NCI-H748 treated with DMSO at 0.1 percent for 48 hours (cell line): ENCODE data around the gene BRAT1.
A peak's percentile ranks its signal among the peaks of the same experiment; 100 is the strongest.

Experiments
- DNase-seq: peaks from one replicate; lab custom pipeline; 2025; lab: John Stamatoyannopoulos, UW

Gene BRAT1

DNA sequence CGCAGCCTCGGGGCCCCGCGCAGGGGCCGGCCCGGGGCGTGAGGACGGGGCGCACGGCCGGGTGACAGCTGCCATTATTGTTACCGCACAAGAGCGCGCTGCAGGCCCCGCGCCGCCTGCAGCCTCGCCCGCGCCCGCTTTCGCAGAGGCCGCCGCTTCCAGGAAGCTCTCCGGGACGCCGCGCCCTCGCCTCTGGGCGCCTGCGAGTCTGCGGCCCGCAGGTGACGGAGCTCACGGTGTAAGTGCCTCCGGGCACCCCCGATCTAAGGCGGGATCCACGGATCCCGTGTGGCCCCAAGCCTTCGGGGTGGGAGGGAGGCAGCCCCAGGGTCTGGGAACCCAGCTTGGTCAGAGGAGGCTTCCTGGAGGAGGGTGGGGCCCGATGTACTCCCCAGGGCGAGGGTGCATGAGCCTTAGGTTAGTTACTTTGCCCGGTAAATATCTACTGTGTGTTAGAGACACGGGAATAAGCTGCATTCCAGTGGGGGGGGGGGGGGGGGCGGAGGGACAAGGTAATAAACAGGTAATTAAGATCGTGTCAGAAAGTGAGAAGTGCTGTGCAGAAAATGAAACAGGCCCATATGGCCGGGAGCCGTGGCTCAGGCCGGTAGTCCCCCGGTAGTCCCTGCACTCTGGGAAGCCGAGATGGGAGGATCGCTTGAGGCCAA, 4.1 kb upstream of the BRAT1 start:
- DNase-seq: no peak

DNA sequence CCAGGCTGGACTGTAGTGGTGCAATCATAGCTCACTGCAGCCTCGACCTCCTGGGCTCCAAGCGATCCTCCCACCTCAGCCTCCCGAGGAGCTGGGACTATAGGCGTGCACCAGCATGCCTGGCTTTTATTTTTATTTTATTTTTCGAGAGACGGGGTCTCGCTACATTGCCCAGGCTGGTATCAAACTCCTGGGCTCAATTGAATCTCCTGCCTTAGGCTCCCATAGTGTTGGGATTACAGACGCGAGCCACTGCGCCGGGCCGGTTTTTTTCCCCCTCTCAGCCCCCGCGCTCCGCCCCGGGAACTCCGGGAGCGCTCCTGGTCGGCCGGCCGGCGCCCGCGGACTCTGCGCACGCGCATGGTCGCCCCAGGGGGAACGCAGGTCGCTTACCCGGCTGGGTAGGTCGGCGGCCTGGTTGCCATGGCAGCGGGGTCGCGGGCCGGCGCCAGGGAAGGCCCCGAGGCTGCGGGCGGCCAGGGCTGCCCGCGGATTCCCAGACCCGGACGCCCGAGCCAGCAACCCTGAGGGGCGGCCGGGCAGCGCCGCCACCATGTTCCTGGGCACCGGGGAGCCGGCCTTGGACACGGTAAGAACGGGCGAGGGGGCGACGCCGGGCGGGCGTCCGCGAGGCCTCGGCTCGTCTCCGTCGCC, 3.4 kb upstream of the BRAT1 start, which contains the start of gene IQCE:
TSS of gene IQCE (plus strand) at position 351 of the 654 bp plus-strand sequence. CDS start at position 554, 203 bp downstream.
- peak; percentile 65 for DNase-seq

DNA sequence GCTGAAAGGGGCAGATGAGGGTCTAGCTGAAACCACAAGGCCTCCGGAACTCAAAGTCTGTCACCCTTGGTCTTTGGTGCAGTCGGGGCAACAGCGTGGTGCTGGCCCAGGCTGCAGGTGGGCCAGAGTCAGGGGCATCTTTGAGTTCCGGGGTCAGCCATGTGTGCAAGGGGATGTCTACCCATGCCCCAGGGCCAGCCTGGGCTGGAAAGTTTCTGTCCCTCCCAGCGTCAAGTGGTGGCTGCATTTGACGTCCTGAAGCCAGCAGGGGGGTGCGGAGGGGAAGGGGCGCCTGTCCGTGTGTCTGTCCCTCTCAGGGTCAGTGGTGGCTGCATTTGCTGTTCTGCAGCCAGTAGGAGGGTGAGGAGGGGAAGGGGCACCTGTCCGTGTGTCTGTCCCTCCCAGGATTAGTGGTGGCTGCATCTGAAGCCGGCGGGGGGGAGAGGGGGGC, 638 bp downstream of the BRAT1 start:
- no peak for DNase-seq

DNA sequence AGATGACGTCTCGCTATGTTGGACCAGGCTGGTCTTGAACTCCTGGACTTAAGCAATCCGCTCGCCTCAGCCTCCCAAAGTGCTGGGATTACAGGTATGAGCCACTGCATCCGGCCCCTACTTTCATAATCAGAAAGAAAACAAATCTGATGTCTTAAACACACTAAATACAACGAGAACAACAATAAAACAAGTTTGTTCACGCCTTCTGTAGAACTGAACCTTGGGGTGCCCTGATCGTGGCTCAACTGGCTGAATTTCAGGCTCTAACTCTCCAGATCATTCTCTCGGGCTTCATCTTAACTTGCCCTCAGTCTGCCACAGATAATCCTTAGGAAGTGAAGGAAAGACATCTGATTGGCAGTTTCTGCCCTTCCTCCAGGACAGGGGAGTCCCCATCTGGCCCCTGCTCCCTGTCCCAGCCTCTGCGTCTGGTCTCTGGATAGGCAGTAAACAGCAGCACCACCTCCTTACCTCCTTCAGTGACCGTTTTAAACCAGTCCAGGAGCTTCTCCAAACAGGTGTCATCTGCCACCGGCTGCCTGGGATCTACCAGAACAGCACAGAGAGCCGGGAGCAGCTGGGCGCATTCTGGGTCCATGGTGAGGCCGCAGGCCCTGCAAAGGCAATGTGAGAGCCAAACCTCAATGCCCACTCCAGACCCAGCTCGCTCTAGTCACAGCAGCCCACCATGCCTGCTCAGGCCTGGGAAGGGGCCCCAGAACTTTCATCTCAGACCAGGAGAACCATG, 1.3 kb downstream of the BRAT1 start:
- no peak for DNase-seq

DNA sequence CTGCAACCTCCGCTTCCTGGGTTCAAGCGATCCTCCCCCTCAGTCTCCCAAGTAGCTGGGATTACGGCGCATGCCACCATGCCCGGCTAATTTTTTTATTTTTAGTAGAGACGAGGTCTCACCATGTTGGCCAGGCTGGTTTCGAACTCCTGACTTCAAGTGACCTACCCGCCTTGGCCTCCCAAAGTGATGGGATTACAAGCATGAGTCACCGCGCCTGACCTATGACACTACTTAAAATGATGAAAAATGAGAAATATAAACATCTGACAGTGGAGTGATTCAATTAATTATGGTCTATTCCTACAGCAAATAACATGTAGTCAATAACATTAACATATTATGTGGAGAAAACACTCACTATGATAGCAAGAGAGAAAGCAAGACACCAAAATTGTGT, 2.2 kb downstream of the BRAT1 start:
- no peak for DNase-seq

DNA sequence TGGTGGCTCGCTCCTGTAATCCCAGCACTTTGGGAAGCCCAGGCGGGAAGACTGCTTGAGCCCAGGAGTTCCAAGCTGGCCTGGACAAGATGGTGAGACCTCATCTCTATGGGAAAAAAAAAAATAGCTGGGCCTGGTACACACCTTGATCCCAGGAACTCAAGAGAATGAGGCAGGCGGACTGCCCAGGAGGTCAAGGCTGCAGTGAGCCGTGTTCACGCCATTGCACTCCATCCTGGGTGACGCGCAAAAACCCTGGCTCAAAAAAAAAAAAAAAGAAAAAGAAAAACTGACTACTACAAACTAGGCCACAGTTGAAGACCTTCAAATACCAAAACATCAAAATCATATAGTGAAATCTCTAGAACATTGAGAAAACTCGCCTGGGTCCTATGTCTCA, 3.9 kb downstream of the BRAT1 start:
- DNase-seq: no peak

DNA sequence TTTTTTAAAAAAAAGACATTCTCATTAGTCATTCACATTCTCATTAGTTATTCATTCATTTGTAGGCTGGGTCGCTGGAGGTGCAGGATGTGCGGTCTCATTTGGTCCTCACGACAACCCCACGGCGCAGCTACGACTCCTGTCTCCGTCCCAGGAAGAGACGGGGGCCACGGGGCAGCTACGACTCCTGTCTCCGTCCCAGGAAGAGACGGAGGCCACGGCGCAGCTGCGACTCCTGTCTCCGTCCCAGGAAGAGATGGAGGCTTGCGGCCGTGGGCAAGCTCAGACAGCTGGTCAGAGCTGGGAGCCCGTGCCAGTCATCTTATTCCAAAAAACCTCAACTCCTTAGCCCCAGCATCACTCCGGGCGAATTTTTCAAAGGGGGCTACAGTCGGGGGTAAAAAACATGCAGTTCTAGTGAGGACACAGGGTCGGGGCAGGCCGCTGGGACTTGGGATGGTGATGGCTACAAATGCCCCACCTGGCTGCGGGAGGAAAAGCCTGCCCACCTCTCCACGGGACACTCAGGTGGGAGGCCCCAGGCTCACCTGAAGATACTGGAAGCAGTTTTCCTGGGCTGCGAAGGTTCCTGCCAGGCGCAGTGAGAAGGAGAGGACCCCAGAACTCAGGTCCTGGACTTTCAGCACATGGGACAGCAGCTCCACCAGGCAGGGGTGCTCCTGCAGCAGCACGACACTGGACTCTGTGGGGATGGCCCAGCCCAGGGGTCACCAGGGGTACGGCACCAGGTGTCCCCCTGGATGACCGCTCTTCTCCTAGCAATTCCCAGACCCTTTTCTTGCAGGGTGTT, 8.3 kb downstream of the BRAT1 start:
- no peak for DNase-seq

DNA sequence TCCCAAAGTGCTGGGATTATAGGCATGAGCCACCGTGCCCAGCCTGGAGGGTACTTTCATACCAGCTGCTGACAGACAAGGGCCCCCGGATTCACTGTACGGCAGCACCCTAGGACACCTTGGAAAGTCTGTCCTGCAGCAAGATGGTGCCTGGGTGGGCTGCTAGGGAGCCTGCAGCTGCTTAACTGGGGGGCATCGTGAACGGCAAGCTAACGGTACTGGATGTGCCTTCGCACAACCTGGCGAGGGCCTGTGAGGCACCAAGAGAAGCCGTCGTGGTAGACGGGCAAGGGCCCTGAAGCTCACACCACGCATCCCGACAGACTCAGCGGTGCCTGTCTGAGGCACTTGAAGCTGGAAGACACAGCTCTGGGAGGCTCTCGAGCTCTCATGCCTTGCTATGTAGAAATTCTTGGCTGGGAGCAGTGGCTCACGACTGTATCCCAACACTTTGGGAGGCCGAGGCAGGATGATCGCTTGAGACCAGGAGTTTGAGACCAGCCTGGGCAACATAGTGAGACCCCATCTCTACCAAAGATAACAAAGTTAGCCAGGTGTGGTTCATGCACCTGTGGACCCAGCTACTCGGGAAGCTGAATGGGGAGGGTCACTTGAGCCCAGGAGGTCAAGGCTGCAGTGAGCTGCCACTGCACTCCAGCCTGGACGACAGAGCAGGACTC, 9.4 kb downstream of the BRAT1 start:
- no peak for DNase-seq

DNA sequence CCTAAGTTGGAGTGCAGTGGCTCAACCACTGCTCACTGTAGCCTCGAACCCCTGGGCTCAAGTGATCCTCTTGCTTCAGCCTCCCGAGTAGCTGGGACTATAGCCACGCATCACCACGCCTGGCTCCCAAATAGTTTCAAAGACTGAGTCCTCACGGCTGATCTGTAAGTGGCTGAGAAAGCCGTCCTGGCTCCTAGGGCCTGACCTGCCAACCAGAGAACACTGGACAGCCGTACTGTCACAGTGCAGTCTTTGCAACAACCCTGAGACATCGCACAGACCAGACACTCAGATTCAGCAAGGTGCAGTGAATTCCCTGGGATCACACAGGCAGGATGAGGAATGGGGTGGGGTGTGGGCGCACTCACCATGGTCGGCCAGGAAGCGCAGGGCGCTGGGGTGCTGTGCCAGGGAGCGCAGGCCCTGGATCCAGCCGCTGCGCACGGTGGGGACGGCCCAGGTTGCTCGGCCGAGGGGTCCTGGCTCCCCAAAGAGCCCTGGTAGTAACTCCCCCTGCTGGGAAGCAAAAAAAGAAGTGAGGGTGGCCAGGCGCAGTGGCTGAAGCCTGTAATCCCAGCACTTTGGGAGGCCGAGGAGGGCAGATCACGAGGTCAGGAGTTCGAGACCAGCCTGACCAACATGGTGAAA, 10.7 kb downstream of the BRAT1 start:
- DNase-seq: no peak

DNA sequence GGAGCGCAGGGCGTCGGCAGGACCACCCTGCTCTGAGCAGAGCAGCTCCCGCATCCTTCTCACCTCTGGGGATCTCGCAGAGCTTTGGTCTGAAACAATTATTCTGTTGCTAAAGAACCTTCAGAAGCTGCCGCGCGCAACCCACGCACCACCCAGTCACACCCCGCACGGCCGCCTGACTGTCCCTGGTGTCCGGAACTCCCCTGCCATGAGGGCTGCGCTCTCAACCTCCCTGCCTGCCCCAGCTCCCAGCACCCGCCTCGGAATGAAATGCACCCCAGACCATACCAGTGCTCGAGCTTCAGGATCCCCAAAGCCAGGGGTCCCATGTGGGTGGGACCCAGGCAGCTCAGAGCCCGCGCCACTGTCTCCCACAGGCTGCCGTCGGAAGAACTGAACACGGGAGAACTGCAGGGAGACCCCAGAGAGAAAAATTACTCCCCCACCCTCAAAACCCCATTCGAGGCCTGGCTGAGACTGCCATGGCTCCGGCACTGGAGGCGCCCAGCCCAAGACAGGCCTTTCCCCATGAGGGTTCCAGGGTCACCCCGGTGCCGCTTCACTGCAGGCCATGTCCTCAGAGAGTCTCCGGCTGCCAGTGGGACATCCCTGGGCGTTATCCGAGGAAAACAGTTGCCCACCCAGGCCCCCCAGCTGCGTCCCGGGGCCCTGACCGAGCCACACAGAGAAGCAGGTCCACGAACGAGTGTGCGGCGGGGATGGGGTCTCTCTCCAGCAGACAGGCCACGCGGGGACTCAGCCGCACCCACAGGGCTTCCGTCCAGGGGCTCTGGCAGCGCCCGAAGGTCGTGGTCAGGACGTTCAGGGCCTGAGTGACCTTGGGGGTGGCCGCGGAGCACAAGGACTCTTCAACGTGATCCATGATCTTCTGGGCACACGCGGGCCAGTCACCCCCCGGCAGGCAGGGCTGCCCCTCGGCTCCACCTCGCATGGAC, 12.1 kb downstream of the BRAT1 start:
- no peak for DNase-seq

DNA sequence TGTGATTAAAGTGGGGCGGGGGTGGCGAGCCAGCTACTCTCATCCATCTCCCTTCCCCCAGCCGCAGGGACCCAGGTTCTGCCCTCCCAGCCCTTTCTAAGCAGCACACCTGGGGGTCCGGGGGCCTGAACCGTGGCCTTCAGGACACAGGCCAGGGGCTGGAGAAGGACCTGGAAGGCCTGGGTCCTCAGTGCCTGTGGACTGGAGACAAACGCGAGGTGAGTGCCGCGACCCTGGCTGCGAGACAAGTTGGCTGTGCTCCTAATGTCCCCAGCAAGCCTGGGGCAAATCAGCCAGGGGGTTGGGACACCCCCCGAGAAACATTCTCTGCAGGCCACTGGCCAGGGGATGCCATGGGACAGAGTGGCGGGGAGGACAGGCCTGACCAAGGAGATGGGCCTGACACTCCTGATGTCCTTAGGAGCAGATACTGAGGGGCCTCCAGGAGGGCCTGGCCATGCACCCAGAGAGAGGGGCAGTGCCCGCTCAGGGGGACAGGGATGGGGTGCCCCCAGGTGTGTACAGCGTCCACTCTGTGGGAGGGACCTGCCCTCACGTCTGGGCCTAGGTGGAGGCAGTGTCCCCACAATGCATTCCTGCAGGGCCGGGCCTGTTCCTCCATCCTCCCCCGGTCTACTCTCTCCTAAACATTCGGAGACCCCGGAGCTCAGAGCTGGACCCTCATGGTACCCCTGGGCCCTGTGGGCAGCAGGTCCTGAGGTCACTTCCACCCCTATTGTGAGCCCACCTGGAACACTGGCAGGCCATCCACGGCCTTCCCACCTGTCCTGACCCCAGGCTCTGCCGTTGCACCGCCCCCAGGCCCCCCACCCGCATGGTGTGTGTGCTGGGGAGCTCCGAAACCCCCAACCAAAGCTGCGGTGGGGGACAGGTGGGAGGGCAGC, 13.1 kb downstream of the BRAT1 start:
- no peak for DNase-seq

DNA sequence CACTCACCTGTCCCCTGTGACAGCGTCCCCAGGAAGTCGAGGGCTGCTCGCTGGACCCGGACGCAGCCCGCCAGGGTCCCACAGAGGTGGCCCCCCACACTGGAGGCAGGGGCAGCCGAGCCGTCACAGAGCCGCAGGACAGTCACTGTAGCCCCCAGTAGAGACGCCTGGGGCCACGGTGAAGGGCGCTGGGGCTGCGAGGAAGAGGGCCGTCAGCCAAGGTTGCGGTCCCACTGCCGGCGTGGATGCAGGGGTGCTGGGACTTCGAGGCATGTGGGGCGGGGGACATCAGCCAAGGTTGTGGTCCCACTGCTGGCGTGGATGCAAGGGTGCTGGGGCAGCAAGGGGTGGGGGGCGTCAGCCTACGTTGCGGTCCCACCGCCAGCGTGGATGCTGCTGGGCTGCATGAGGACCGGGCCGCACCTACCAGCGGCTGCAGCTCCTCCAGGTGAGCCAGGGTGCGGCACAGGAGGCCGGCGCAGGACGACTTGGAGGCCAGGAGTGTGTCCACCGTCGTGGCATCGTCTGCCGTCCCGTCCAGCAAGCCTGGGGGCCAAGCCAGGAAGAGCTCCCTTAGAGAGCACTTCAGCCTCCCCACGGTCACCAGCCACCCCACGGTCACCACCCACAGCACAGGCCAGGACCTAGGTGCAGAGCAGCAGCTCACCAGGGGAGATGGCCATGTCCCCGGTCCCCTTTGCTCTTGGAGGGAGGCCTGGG, 13.9 kb downstream of the BRAT1 start:
- no peak for DNase-seq

DNA sequence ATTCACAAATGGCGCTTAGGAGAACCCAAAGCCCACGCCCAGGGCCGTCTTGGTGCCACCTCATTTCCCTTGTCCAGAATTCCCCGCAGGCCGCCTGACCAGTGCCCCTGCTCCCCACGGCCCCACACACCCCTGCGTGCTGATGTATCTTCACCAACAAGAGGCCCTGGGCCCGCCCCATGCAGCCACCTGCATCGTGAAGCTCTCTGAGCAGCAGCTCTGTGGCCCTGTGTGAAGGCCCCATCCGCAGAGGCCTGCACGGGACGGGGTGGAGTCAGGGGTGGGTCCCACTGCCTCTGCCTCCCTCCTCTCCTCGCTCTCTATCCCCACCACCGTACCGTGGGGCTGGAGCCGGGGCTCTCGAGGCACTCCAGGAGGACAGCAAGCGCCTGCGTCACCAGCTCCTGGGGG, 14.7 kb downstream of the BRAT1 start:
- no peak for DNase-seq

DNA sequence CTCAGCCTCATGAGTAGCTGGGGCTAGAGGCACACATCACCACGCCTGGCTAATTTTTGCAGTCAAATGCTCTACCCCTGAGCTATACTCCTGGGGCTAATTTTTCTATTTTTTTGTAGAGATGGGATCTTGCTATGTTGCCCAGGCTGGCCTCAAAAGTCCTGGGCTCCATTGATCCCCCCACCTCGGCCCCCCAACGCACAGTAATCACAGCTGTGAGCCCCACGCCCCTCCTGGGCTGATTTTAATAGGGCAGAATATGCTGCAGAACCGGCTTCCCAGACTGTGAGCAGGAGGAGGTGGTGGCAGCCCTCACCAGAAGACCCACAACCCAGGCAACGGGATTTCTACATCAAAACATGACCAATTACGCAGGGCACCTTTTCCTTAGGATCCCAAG, 15.2 kb downstream of the BRAT1 start:
- DNase-seq: no peak

DNA sequence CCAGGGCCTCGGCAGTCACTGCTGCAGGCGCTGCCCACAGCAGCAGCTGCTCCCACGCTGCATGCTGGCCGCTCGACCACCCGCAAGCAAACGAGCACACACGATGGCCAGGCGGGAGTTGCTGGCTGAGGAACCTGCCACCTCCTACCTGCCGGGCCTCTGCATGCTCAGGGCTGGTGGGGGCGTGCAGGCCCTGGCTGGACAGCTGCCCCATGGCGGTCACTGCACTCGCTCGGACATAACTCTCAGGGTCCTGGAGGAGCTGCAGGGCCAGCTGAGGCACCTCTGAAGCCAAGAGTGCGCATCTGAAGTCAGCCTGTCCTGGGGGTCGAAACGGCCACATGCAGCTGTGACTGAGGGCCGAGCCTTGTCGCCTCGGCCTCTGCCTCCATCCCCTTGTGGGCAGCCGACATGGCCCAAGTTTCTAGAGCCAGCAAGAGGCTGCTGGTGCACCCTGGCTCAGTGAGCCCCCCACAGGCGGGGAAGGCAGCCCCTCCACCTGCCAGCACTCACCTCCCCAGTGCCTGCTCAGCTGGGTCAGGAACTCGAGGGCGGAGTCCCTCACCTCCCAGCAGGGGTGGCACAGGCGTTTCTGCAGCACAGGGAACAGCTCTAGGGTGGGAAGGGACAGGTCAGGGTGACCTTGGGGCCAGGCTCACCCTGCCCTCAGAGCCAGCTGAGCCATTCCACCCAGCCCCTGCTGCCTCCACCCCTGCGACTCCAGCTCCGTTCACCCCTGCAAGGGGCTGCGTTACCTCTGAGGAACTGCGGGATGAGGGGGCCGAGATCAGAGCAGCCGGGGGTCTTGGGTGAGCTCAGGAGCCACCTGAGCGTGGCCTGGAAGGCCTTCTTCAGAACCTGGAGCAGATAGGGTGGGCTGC, 16.1 kb downstream of the BRAT1 start:
- DNase-seq: no peak

DNA sequence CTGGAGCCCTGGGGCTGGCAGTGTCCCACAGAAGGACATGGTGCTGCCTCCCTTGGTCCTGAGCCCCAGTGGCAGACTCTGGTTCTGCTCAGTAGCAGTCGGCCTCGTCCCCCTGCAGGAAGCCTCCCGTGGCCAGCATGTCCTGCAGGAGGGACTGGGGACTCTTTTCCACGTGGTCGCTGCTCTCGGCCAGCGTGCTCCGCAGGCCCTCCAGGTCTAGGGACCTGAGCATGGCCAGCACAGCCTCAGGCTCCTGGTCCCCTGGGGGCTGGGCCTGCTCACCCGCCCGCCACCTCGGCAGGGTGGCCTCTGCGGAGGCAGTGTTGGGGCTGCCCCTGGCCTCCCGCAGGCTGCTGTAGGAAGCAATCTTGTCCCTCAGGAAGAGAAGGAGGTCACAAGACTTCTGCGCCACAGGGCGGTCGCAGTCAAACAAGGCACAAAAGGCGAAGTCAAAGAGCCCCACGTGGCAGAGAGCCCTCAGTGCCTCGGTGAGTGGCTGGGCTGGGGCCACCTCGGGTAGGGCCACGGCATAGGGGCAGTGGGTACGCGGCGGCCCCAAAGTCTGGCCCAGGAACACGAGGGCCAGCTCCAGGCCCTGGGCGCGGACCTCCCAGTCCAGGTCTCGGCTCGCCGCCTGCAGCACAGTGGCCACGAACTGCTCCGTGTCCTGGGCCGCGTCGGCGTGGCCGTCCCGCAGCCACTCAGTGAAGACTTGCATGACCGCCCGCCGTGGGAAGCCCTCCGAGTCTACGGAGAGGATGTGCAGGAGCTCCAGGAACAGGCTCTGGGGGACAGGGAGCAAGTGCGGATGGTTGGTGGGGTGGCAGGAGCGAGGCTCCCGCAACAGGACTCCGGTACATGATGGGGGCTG, 17.1 kb downstream of the BRAT1 start:
- DNase-seq: no peak
